AG09319 (cell line): ENCODE data around the gene TFDP1.

Experiments used
- DNase-seq: peaks from one replicate; pipeline ENCODE4 v3.0.0-alpha.2; 2010; ENCODE audit warnings: low read depth; ENCODE audit errors: extremely low read depth
- CTCF ChIP-seq: IDR thresholded peaks from 2 replicates; pipeline ENCODE4 v1.5.1; 2011; ENCODE audit warnings: low read depth, mild to moderate bottlenecking, inconsistent platforms, low read length, moderate library complexity

Gene TFDP1

GRCh38 chr13:113602291-113602988, 17.9 kb downstream of the TFDP1 start:
- TF ChIP-seq CTCF = no peak
- DNase-seq = no peak

- no peak for DNase-seq
Observed at GRCh38 chr13:113603116-113603710, 18.7 kb downstream of the TFDP1 start.

GRCh38 chr13:113604186-113604585, 19.6 kb downstream of the TFDP1 start:
- DNase-seq = no peak
- no peak for TF ChIP-seq CTCF

More at GRCh38 chr13:113603116-113603710, 18.7 kb downstream of the TFDP1 start:
- TF ChIP-seq CTCF = no peak

GRCh38 chr13:113605461-113605860, 20.9 kb downstream of the TFDP1 start:
- DNase-seq = no peak
- no peak for TF ChIP-seq CTCF

GRCh38 chr13:113605866-113606438, 21.4 kb downstream of the TFDP1 start:
- no peak for TF ChIP-seq CTCF
- DNase-seq = no peak

- TF ChIP-seq CTCF = no peak
- DNase-seq = no peak
Observed at GRCh38 chr13:113607056-113607888, 22.7 kb downstream of the TFDP1 start.
